ENCODE data around the gene LRRC8C.
"Not testable (repeated sequence)": the region's sequence is repeated elsewhere in the genome, so short reads cannot be mapped to it uniquely, and the experiment has no call there.

The LRRC8C gene

GRCh38 chr1:89697383-89697782 is 64.5 kb downstream of the LRRC8C start:
- H3K36me3 ChIP-seq (ENCODE audit: control insufficient read depth, insufficient read depth, low read length) = no peaks in the 10 kb centered on the region
- no peaks in the 10 kb centered on the region for H3K27me3 ChIP-seq (ENCODE audit: control insufficient read depth, insufficient read depth, low read length)
- no peaks in the 10 kb centered on the region for H3K4me1 ChIP-seq (ENCODE audit: control insufficient read depth, insufficient read depth, low read length)
- H3K9ac ChIP-seq (ENCODE audit: low read length) = no peak overlapping the region
- no peak overlapping the region for H3K27ac ChIP-seq (ENCODE audit: low read depth, low read length)
- no peak overlapping the region for H3K4me3 ChIP-seq (ENCODE audit: low read depth, low read length)
- H3K9me3 ChIP-seq (ENCODE audit: control insufficient read depth, insufficient read depth, low read depth, low read length) = no peaks in the 10 kb centered on the region

GRCh38 chr1:89698020-89698560 is 65.2 kb downstream of the LRRC8C start:
- H3K27me3 ChIP-seq (ENCODE audit: control insufficient read depth, insufficient read depth, low read length) = no peaks in the 10 kb centered on the region
- H3K4me3 ChIP-seq (ENCODE audit: low read depth, low read length) = no peak overlapping the region
- no peaks in the 10 kb centered on the region for H3K9me3 ChIP-seq (ENCODE audit: control insufficient read depth, insufficient read depth, low read depth, low read length)
- no peaks in the 10 kb centered on the region for H3K36me3 ChIP-seq (ENCODE audit: control insufficient read depth, insufficient read depth, low read length)
- H3K4me1 ChIP-seq (ENCODE audit: control insufficient read depth, insufficient read depth, low read length) = no peaks in the 10 kb centered on the region
- H3K9ac ChIP-seq (ENCODE audit: low read length) = no peak overlapping the region
- H3K27ac ChIP-seq (ENCODE audit: low read depth, low read length) = no peak overlapping the region

GRCh38 chr1:89698624-89699023 is 65.7 kb downstream of the LRRC8C start:
- H3K27ac ChIP-seq (ENCODE audit: low read depth, low read length) = no peak overlapping the region
- no peak overlapping the region for H3K9ac ChIP-seq (ENCODE audit: low read length)
- no peaks in the 10 kb centered on the region for H3K9me3 ChIP-seq (ENCODE audit: control insufficient read depth, insufficient read depth, low read depth, low read length)
- no peaks in the 10 kb centered on the region for H3K4me1 ChIP-seq (ENCODE audit: control insufficient read depth, insufficient read depth, low read length)
- H3K36me3 ChIP-seq (ENCODE audit: control insufficient read depth, insufficient read depth, low read length) = no peaks in the 10 kb centered on the region
- no peaks in the 10 kb centered on the region for H3K27me3 ChIP-seq (ENCODE audit: control insufficient read depth, insufficient read depth, low read length)
- H3K4me3 ChIP-seq (ENCODE audit: low read depth, low read length) = no peak overlapping the region

GRCh38 chr1:89699451-89699986 is 66.6 kb downstream of the LRRC8C start:
- Histone ChIP-seq H3K9me3 (ENCODE audit: control insufficient read depth, insufficient read depth, low read depth, low read length) (no peaks in the 10 kb centered on the region), H3K27ac (ENCODE audit: low read depth, low read length) (no peak overlapping the region), H3K4me1 (ENCODE audit: control insufficient read depth, insufficient read depth, low read length) (no peaks in the 10 kb centered on the region), H3K9ac (ENCODE audit: low read length) (no peak overlapping the region), H3K27me3 (ENCODE audit: control insufficient read depth, insufficient read depth, low read length) (no peaks in the 10 kb centered on the region), H3K4me3 (ENCODE audit: low read depth, low read length) (no peak overlapping the region), H3K36me3 (ENCODE audit: control insufficient read depth, insufficient read depth, low read length) (no peaks in the 10 kb centered on the region)

- no peaks in the 10 kb centered on the region for H3K9me3 ChIP-seq (ENCODE audit: control insufficient read depth, insufficient read depth, low read depth, low read length)
- H3K27ac ChIP-seq (ENCODE audit: low read depth, low read length) = no peak overlapping the region
- no peaks in the 10 kb centered on the region for H3K27me3 ChIP-seq (ENCODE audit: control insufficient read depth, insufficient read depth, low read length)
- H3K4me3 ChIP-seq (ENCODE audit: low read depth, low read length) = no peak overlapping the region
- no peak overlapping the region for H3K9ac ChIP-seq (ENCODE audit: low read length)
- no peaks in the 10 kb centered on the region for H3K36me3 ChIP-seq (ENCODE audit: control insufficient read depth, insufficient read depth, low read length)
- H3K4me1 ChIP-seq (ENCODE audit: control insufficient read depth, insufficient read depth, low read length) = peaks cover 8% of the 10 kb centered on the region; the same call in 1 of the 2 replicates
Measured at GRCh38 chr1:89701746-89702241, 68.9 kb downstream of the LRRC8C start.

GRCh38 chr1:89702520-89703045 is 69.7 kb downstream of the LRRC8C start:
- no peaks in the 10 kb centered on the region for H3K9me3 ChIP-seq (ENCODE audit: control insufficient read depth, insufficient read depth, low read depth, low read length)
- no peak overlapping the region for H3K9ac ChIP-seq (ENCODE audit: low read length)
- H3K4me3 ChIP-seq (ENCODE audit: low read depth, low read length) = no peak overlapping the region
- H3K27me3 ChIP-seq (ENCODE audit: control insufficient read depth, insufficient read depth, low read length) = no peaks in the 10 kb centered on the region
- no peak overlapping the region for H3K27ac ChIP-seq (ENCODE audit: low read depth, low read length)
- H3K4me1 ChIP-seq (ENCODE audit: control insufficient read depth, insufficient read depth, low read length) = peaks cover 8% of the 10 kb centered on the region; the same call in 1 of the 2 replicates
- no peaks in the 10 kb centered on the region for H3K36me3 ChIP-seq (ENCODE audit: control insufficient read depth, insufficient read depth, low read length)

GRCh38 chr1:89703469-89703868 is 70.5 kb downstream of the LRRC8C start:
- peaks cover 8% of the 10 kb centered on the region for H3K4me1 ChIP-seq (ENCODE audit: control insufficient read depth, insufficient read depth, low read length)
- no peak overlapping the region for H3K9ac ChIP-seq (ENCODE audit: low read length)
- no peaks in the 10 kb centered on the region for H3K36me3 ChIP-seq (ENCODE audit: control insufficient read depth, insufficient read depth, low read length)

GRCh38 chr1:89704014-89704413 is 71.1 kb downstream of the LRRC8C start:
- Histone ChIP-seq H3K4me3 (ENCODE audit: low read depth, low read length) (no peak overlapping the region), H3K9me3 (ENCODE audit: control insufficient read depth, insufficient read depth, low read depth, low read length) (no peaks in the 10 kb centered on the region), H3K4me1 (ENCODE audit: control insufficient read depth, insufficient read depth, low read length) (peaks cover 14% of the 10 kb centered on the region), H3K9ac (ENCODE audit: low read length) (no peak overlapping the region), H3K36me3 (ENCODE audit: control insufficient read depth, insufficient read depth, low read length) (no peaks in the 10 kb centered on the region), H3K27ac (ENCODE audit: low read depth, low read length) (no peak overlapping the region), H3K27me3 (ENCODE audit: control insufficient read depth, insufficient read depth, low read length) (no peaks in the 10 kb centered on the region)

More at GRCh38 chr1:89703469-89703868, 70.5 kb downstream of the LRRC8C start:
- no peak overlapping the region for H3K27ac ChIP-seq (ENCODE audit: low read depth, low read length)
- no peaks in the 10 kb centered on the region for H3K27me3 ChIP-seq (ENCODE audit: control insufficient read depth, insufficient read depth, low read length)
- no peak overlapping the region for H3K4me3 ChIP-seq (ENCODE audit: low read depth, low read length)
- H3K9me3 ChIP-seq (ENCODE audit: control insufficient read depth, insufficient read depth, low read depth, low read length) = no peaks in the 10 kb centered on the region

- peaks cover 17% of the 10 kb centered on the region for H3K4me1 ChIP-seq (ENCODE audit: control insufficient read depth, insufficient read depth, low read length)
- not testable (repeated sequence) for H3K27me3 ChIP-seq (ENCODE audit: control insufficient read depth, insufficient read depth, low read length); H3K4me3 ChIP-seq (ENCODE audit: low read depth, low read length); H3K27ac ChIP-seq (ENCODE audit: low read depth, low read length); H3K9me3 ChIP-seq (ENCODE audit: control insufficient read depth, insufficient read depth, low read depth, low read length); H3K36me3 ChIP-seq (ENCODE audit: control insufficient read depth, insufficient read depth, low read length); H3K9ac ChIP-seq (ENCODE audit: low read length)
Measured at GRCh38 chr1:89704885-89705284, 72.0 kb downstream of the LRRC8C start.

- H3K9me3 ChIP-seq (ENCODE audit: control insufficient read depth, insufficient read depth, low read depth, low read length) = no peaks in the 10 kb centered on the region
- no peak overlapping the region for H3K27ac ChIP-seq (ENCODE audit: low read depth, low read length)
- no peak overlapping the region for H3K4me3 ChIP-seq (ENCODE audit: low read depth, low read length)
- H3K9ac ChIP-seq (ENCODE audit: low read length) = no peak overlapping the region
- H3K4me1 ChIP-seq (ENCODE audit: control insufficient read depth, insufficient read depth, low read length) = peaks cover 17% of the 10 kb centered on the region
- no peaks in the 10 kb centered on the region for H3K27me3 ChIP-seq (ENCODE audit: control insufficient read depth, insufficient read depth, low read length)
- no peaks in the 10 kb centered on the region for H3K36me3 ChIP-seq (ENCODE audit: control insufficient read depth, insufficient read depth, low read length)
Measured at GRCh38 chr1:89705901-89706699, 73.2 kb downstream of the LRRC8C start.

- Histone ChIP-seq H3K4me1 (ENCODE audit: control insufficient read depth, insufficient read depth, low read length) (peaks cover 17% of the 10 kb centered on the region), H3K36me3 (ENCODE audit: control insufficient read depth, insufficient read depth, low read length) (no peaks in the 10 kb centered on the region), H3K9me3 (ENCODE audit: control insufficient read depth, insufficient read depth, low read depth, low read length) (no peaks in the 10 kb centered on the region), H3K27me3 (ENCODE audit: control insufficient read depth, insufficient read depth, low read length) (no peaks in the 10 kb centered on the region), H3K27ac (ENCODE audit: low read depth, low read length) (no peak overlapping the region), H3K4me3 (ENCODE audit: low read depth, low read length) (no peak overlapping the region), H3K9ac (ENCODE audit: low read length) (no peak overlapping the region)
Measured at GRCh38 chr1:89706700-89707012, 73.7 kb downstream of the LRRC8C start.
